Stimulated activated CD4-positive, alpha-beta T cell treated with anti-CD3 and anti-CD28 coated beads, Interleukin-12 subunit alpha, Interleukin-12 subunit beta, amount 100 ng/mL, for 24 hours (primary cell): ENCODE data around the gene PSKH1.
"Not testable (repeated sequence)": the region's sequence is repeated elsewhere in the genome, so short reads cannot be mapped to it uniquely, and the experiment has no call there.

Experiments used
- DNase-seq, 2 experiments: peaks; one replicate each; pipeline ENCODE4 v3.0.0-alpha.2; 2020; ENCODE audit warnings: low read depth in 2 of 2

The PSKH1 gene

DNA sequence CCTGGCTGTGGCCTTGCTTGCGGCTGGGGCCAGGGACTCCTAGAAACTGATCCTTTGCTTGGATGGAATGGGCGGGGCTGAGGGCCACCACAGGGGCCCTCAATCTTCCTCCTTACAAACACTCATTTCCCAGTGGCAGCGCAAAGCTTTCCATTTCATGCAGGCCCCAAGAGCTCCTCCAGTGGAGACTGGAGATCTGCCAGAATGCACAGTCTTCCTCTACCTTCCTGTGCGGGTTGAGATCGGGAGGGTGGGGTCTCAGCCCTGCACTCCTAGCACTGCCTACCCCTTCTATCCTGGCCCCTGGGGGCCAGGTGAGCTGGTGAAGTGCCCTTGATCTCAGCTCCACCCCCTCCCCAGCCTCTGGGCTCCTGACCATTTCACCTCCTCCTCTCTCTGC lies 6.7 kb upstream of the PSKH1 start:
- DNase-seq = no peak

DNA sequence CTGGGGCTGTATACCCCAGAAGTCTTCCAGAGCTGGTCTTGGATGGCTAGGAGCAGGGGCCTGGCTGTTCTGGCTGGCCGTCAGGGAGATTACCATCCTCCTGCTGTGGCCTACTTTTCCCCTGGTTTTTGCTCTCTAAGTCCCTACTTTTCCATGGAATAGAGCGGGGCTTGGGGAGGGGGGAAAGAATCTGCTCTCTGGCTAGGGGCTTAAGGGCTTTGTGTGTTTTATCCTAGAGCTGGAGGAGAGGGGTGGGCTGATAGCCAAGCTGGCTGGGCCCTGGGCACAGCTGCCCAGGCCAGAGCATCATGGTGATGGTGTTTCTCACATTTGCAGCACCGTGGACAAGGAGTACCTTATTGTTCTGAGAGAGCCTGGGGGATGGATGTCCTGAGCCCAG lies 4.7 kb upstream of the PSKH1 start:
- no peak for DNase-seq

DNA sequence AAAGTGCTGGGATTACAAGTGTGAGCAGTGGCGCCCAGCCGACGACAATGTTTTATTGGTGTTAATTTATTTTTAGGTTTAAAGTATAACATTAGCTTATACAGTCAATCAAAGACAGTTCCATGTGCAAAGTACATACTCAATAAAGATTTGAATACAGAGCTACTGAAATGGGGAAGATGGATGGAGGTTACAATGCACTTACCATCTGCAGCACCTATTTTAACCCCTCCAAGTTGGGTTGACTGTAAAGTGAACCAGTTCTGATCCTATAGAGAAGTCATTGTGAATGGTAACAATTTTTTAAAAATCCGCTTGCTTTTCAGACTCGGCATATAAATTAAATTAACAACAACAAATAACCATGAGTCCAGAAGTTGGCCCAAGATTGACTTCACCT lies 679 bp upstream of the PSKH1 start:
- no peak for DNase-seq

DNA sequence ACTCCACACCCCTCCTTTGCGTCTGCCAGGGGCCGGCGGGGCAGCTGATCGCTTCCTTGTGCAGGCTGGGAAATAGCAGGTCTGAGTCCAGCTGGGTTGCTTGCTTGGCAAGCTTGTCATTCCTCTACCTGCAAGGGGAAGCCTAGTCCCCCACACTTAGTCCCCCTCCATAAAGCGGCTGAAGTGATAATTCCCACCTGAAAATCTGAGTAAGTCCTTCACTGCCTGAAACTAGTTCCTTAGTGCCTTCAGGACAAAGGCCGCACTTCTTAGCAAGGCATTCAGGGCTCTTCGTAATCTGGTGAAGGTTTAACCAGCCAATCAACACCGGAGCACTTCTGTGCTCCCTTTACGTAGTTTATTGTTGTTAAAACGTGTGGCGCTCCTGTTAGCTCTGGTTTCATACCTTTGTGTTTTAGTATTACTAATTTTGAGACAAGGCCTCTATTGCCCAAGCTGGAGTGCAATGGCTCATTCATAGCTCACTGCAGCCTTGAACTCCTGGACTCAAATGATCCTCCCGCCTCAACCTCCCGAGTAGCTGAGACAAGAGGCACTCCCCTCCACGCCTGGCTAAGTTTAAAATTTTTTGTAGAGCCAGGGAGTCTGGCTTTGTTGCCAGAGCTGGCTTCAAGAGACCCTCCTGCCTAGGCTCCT lies 817 bp downstream of the PSKH1 start:
- DNase-seq = peak in 1 of 2 experiments; percentile 7

DNA sequence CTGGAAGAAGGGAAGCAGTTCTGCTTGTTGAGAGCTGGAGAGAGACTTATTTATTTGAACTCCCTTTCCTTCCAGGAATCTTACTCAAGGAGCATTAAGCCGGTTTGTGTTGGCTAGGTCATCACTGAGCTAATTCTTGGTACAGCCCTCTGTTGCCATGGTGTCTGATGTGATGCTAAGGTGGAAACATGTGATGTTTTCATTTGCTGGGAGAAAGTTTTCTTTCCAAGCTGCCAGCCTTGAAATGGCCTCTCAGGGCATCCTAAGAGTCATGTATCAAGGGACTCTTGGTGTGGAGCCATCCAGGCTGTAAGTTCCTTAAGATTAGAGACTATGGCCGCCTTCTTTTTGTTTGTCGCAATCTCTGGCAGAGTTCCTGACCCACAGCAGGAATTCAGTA lies 4.2 kb downstream of the PSKH1 start:
- no peak for DNase-seq

DNA sequence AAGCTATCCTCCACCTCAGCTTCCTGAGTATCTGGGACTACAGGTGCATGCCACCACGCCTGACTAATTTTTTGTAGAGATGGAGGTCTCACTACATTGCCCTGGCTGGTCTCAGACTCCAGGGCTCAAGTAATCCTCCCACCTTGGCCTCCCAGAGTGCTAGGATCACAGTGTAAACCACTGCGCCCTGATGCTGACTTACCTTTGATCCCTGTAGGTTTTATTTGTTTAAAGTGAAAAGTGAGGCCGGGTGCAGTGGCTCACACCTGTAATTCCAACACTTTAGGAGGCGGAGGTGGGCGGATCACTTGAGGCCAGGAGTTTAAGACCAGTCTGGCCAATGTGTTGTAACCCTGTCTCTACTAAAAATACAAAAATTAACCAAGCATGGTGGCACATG lies 8.7 kb downstream of the PSKH1 start:
- DNase-seq = no peak

DNA sequence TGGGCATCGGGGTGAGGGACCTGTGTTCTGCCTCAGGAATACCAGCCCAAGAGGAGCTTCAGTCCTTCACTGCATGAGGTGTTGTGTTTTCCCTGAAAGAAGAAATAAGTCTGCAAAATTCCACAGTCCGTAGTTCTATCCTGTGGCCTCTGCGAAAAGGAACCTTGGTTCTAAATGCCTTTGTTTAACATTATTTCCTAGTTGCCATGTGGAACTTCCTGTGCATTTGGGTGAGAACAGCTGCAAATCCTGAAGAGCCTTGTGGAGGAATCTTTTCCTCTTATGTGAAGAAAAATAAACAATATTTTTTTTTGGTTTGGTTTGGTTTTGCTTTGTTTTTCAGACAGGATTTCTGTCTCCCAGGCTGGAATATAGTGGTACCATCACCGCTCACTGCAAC lies 9.8 kb downstream of the PSKH1 start:
- no peak for DNase-seq

DNA sequence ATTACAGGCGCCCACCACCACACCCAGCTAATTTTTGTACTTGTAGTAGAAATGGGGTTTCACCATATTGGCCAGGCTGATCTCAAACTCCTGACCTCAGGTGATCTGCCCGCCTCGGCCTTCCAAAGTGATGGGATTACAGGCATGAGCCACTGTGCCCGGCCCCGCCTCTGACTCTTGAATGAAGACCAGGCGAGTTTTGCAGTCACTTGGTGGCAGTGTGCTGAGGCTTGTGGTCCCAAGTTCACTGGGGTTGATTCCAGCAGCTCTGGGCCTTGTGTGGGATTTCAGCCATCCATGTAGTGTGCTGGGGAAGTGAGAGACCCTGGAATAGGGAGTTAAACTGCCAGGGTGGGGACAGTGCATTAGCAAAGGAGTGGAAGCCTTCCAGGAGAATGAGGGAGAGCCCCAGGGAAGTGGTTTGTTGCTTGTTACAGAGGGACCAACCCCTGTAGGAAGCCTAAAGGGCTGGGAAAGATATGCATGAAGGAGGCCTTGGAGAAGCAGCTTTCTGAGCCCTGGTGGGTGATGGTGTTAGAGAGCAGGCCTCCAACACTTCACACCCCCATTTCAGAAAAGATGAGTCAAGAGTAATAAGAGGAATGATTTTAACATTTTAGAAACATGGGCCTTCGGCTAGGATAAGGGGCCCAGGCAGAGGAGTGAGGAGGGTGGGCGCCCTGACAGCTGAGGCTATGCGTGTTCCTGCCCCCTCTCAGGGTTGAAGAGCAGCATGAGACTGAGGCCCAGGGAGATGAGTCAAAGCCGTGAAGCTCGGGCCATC lies 14.5 kb downstream of the PSKH1 start:
- DNase-seq = no peak

DNA sequence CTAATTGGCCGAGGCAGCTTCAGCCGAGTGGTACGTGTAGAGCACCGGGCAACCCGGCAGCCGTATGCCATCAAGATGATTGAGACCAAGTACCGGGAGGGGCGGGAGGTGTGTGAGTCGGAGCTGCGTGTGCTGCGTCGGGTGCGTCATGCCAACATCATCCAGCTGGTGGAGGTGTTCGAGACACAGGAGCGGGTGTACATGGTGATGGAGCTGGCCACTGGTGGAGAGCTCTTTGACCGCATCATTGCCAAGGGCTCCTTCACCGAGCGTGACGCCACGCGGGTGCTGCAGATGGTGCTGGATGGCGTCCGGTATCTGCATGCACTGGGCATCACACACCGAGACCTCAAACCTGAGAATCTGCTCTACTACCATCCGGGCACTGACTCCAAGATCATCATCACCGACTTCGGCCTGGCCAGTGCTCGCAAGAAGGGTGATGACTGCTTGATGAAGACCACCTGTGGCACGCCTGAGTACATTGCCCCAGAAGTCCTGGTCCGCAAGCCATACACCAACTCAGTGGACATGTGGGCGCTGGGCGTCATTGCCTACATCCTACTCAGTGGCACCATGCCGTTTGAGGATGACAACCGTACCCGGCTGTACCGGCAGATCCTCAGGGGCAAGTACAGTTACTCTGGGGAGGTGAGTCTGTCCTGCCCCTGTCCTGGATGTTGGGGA lies 16.1 kb downstream of the PSKH1 start:
- DNase-seq = no peak

DNA sequence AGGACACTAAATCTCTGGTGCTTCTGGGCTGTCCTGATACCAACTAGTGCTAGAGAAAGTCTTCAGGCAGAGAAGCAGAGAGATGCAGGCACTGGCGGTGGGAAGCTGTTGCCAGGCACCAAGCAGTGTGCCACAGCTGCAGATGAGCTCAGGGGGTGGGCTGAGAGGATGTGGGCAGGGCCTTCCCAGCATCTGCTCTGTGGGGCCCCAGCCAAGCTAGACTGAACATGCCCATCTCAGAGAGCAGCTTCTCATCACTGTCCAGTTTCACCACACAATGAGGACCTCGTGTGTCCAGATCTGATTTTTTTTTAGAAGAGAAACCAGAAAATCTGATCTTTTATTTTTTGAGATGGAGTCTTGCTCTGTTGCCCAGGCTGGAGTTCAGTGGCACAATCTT lies 17.1 kb downstream of the PSKH1 start:
- no peak for DNase-seq

DNA sequence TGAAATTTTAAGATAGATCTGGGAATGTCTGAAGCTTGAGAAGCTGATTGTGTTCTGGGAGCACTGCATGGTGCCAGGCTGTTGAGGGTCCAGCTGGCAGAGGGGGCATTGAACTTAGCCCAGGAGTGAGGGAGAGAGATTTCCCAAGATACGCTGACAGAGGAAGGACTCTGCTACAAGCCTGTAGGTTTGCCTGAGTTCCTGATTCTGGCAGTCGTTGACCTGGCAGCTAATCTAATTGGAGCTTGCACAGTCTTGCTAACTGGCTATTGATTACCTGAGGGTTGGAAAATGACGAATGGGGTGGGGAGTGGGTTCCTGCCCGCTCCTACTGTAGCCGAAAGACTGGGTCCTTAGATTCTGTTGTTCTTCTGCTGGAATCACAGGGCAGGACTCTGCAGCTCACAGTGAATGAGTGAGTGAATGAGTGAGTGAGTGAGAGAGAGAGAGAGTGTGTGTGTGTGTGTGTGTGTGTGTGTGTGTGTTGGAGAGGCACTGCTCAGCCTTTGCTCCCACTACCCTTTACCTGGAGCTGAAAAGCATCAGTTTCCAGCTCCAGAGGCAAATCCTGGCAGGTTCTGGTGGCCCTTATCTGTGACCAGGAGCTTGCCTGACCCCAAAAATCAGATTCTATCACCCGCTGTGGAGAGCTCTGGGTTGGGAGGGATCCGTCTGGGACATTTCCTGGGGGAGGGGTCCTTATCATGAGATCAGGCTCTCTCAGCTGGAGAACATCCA lies 21.9 kb downstream of the PSKH1 start:
- DNase-seq = no peak

DNA sequence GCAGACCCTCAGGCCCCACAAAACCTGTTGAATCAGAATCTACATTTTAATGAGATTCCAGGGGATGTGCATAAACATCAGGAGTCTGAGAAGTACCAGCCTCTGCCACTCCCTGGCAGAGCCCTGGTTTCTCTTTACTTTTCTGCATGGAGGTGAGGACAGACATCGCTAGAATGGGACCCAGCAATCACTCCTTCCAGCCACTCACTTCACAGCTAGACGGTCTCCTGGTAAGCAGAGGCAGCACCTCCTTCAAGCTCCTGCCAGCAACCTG lies 22.4 kb downstream of the PSKH1 start:
- DNase-seq = not testable (repeated sequence)

DNA sequence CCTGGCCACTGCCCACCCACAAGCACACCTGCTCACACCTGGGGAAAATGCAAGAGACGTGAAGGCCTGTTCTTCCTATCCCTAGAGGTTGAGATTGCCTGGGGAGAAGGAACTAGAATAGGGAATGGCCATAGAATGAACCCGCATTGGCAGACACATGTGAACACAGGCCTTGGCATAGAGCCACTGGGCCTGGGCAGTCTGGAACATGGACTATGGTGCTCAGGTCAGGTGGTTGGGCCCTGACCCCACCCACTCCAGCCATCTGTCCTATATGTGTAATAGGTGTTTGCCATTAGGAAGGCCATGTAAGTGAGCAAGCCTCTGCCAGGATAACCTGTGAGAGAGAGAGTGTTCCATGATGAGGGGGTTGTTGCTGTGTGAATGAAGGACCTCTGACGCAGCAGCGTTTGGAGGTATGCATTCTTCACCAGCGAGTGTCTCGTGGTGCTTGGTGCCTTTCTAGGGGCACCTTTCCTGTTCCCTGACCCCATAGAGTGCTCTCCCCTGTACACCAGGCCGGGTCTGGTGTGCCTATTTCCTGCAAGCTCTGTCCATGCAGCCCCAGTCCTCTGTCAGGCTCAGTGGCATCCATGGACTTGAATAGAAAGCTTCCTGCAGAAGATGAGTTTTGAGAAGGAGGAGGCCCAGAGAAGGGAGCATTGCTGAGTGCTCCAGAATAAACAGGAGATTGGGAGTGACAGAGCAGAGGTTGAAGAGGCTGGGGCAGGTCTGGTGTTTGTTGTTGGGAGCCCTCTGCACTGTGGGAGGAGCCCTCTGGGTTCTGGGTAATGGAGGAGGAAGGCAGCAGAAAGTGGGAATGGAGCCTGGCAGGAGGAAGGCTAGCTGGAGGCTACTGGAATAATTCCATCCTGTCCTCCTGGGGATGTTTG lies 23.0 kb downstream of the PSKH1 start:
- no peak for DNase-seq

DNA sequence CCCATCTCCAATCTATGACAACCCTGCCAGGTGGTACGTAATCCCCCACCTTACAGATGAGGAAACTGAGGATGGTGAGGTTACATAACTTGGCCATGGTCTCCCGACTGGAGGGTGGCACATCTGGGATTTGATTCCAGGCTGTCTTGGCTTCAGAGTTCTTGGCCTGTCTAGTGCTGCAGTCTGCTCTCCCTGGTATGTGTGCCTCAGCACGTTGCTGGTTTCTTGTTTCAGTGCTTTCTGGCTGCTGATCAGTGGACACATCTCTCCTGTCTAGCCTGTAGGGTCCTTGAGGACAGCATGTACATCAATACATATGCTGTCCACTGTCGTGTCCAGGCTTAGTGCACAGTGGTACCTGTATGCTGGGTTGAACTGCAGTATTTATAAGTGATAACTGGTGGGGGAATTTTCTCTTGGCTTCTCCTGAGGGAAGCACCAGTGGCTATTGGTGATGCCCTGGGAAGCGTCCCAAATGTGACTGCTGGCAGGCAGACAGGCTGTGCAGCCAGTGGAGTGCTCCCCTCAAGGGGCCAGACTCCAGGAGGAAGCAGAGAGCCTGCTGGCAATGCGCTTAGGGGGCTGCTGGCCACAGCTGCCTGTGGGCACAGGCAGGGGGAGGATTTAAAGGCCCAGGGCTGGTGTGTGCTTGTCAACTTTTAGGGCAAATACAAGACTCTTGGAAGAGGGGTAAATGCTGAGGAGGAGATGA lies 24.2 kb downstream of the PSKH1 start:
- no peak for DNase-seq

DNA sequence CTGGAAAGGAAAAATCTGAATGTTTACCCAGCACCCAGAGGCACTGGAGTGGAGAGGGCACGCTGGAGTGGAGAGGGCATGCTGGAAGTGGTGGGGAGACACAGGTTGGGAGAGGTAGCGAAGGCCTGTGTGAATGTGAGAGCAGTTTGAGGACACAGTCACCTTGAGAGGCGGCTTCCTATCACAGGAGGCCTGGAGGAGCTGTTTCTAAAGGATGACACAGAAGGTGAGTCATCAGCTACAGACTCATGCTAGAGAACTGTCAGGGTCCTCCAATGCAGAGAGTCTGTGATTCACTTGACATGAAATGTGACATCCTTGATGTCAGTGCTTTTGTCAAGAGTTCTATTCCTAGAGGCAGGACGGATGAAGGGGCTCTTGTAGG lies 24.8 kb downstream of the PSKH1 start:
- no peak for DNase-seq

DNA sequence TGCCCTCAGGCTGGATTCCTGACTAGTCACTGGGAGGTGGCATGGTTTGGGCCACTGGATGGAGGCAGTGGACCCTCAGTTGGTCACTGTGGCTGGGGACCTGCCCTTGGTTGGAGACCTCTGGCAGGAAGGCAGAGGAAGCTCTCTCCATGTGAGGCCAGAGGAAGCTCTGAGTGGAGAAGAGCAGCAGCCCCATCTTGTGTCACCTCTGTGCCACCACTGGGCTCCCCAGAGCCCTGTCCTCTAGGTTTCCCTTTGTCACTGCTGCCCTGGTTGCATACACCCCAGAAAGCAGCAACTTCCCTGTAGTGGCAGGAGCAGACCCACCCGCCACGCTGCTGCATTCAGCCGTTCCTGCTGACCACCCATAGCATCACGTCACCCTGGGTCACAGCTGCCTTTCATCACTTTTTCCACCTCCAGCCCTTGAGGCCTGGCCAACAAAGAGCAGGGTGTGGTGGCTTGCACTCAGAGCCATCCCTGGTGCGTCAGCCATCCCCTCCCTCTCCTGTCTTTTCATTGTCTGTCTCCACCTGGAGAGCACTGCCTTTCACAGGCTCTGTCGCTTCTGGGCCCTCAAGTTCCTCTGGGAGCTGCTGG lies 26.7 kb downstream of the PSKH1 start:
- DNase-seq = no peak

DNA sequence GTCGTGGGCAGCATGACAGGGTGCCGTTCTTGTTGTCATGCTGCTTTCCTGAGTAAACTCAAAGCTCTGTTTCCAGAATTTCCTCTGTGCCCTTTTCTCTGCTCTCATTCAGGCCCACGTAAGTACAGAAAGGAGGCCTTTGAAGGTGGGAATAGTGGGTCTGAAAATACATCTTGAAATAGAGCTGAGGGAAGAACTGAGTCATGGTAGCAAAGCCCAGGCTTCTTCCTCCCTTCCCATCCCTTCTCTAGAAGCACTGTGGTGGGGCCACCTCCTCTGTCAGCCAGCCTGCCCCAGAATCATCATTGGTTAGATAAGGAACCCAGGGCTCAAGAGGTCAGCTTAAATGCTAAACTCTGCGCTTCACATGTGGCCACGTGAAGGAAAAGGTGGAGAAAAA lies 29.2 kb downstream of the PSKH1 start:
- DNase-seq = no peak

DNA sequence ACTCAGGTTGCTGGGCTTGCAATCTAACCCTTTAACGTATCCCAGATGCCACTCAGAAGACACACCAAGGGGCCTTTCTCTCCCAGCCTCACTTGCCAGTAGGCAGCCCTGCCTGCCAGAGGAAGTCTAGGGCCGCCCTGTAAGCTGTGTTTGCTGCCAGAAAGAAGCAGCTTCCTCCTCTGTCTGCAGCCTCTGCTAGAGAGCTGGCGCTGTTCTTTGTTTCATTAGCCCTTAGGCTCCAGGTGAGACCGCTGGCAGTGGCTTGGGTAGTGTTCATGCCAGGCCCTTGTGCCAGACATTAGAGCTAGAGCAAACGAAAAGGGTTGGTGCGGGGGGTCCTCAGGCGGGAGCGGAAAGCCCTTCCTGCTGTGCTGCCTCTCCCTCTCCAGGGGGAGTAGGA lies 29.7 kb downstream of the PSKH1 start:
- DNase-seq = no peak

DNA sequence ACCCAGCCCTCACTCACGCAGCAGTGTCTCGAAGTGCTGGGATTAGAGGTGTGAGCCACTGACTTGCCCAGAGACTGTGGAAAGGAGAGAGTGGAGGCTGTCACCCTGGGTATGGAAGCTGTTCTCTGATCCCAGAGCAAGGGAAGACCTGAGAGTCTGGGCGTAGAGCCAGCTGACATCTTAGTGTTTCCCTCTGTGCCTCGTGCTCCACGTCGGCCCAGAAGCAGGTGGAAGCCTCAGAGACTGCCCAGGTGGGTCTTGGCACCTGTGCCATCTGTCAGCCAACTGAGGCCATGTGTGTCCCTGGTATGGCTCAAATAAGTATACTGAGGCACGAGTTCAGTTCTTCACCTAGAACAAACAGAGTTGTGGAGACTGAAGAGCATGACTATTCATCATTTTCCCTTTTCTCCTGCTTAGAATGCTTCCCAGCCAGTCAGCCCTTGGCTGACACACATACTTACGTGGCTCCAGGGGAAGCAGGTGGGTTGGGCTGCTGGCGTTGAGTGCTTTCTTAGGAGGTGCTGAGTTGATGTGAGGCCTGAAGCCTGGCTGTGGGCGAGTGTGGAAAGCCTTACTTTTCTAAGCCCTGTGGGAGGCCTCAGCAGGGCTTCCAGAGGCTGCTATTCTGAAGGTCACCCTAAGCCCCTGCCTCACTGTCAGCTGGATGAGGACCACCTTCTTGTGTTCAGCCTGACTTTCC lies 30.5 kb downstream of the PSKH1 start:
- no peak for DNase-seq
